ENCODE results near the gene RPS21. TPM values are rescaled to one million over a fixed set of nuclear protein-coding genes. Genes with fewer than 3 reads are reported as not detected.
A peak's percentile ranks its signal among the peaks of the same experiment; 100 is the strongest.

RPS21 gene
- total RNA-seq, 1 experiment from 2014 or later: 2,013 TPM

DNA sequence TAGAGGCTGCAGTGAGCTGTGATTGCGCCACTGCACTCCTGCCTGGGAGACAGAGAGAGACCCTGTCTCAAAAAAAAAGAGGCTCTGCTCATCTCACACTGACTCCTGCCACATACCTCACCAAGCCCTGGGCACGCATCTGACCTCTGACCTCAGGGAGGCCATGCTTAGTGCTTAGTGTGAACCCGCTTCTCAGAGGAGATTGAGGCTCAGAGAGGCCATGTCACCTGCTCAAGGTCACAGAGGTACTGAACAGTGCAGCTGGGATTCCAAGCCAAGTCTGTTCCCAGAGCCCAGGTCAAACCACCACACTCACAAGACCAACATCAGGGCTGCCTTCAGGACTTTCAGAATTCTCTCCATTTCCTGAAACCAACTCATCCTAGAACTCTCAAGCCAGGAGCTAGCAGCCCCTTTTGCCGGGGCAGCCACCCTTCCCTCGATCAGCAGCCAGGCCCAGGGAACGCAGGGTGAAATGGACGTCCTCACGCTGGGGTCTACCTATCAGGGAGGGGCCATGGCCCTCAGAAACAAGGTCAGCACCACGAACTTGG, 17.3 kb downstream of the RPS21 start:
- DNase-seq (ENCODE audit: low read depth): no peak
- in situ Hi-C loops (cut with HindIII; ENCODE audit: low pct_unique_long_range_greater_than_20kb, low sequenced_read_pairs): no loop called here

DNA sequence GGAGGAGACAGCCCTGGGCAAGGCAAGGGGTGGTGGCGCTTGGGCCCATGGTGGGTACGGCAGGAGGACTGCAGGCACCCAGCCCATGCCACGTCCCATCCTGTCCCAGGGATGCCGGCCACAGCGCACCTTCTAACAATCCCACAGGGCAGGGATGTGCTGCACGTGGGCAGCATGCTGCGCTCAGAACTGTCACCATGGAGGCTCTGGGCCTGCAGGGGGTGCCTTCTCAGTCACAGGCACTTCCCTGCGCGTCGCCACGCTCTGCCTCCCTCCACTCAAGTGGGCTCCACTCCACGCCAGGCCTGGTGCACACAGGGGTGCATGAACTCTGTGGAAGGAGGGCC, 17.8 kb downstream of the RPS21 start:
- no peak for DNase-seq (ENCODE audit: low read depth)

DNA sequence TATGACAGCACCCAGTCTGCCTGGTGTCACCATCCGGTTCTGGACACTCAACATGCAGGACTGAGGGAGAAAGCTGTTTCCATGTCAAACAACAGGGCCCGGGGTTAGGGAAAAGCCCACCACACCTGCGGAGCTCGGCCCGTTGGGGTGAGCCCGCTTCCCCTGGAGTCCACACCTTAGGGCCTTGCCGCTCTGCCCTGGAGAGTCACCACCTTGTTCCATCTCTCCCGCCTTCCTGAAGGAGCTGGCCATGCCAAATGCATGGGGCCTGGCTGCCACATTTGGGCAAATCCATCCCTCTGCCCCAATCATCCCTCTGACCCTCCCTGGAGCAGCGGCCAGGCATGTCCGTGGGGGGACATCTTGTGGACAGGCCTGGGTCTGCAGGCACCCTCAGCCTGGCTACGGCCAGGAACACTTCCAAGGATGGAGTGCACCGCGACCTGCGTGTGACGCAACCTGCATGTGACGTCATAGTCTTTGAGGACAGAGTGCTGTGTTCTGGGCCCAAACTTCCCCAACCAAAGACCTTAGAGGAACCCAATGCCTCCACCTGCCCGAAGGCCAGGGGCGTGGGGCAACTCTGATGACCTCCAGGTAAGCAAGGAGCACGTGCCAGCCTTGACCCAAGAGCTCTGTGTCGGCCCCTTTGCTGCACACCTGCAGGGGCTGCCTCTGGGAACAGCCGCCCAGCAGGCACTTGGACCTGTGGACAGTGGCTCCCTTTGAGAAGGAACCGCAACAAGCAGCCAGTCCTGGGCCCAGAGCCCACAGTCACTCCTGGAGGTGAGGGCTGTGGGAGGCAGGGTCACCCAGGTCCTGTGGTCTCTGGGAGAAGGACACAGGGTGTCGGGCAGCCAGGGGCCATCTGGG, 18.4 kb downstream of the RPS21 start:
- no peak for DNase-seq (ENCODE audit: low read depth)

More for the DNA sequence above, 17.8 kb downstream of the RPS21 start:
- in situ Hi-C loops (cut with HindIII; ENCODE audit: low pct_unique_long_range_greater_than_20kb, low sequenced_read_pairs): no loop called here

DNA sequence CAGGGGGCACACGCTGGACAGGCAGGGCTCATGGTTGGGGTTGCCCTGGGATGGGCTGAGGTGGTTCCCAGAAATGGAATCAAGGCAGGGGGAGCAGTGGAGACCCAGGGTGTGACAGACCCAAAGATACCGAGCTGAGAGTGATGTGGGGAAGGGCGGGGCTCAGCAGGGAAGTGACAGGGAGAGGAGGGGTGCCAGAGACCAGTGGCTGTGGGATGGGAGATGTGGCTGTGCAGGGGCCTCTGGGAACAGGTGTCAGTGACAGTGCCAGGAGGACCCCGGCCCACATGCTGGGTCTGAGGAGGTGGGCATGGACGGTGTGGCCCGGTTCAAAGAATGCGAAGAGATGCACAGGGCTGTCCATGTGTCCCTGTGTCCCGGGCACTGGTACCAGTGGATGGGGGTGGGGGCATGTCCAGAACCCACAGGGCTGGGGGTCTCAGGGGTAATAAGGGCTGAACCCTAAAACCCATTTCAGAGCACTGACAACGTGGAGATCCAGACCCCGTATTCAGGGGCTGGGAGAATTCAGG, 19.1 kb downstream of the RPS21 start:
- DNase-seq (ENCODE audit: low read depth): no peak
- in situ Hi-C loops (cut with HindIII; ENCODE audit: low pct_unique_long_range_greater_than_20kb, low sequenced_read_pairs): no loop called here

More for the DNA sequence above, 18.4 kb downstream of the RPS21 start:
- in situ Hi-C loops (cut with HindIII; ENCODE audit: low pct_unique_long_range_greater_than_20kb, low sequenced_read_pairs): no loop called here

DNA sequence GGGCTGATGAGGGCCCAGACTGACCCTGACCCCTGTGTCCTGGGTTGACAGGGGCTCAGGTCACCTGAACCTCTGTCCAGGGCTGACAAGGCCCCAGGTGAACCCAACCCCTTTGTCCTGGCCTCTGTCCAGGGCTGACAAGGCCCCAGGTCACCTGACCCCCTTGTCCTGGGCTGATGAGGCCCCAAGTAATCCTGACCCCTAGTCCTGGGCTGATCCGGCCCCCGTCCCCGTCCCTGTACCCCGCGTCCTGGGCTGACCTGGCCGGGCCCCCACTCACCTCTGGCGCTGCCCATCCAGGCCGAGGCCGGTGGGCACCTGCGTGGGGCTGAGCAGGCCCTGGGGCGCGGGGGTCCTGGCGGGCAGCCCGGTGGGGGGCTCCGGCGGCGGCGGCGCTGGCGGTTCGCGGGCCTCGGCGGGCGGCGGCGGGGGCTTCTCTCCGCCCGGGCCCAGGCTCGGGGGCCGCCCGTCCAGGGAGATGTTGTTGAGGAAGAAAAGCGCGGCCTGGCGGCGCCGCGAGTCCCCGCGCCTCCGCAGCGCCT, 19.8 kb downstream of the RPS21 start:
- no peak for DNase-seq (ENCODE audit: low read depth)
- in situ Hi-C loops (cut with HindIII; ENCODE audit: low pct_unique_long_range_greater_than_20kb, low sequenced_read_pairs): no loop called here

DNA sequence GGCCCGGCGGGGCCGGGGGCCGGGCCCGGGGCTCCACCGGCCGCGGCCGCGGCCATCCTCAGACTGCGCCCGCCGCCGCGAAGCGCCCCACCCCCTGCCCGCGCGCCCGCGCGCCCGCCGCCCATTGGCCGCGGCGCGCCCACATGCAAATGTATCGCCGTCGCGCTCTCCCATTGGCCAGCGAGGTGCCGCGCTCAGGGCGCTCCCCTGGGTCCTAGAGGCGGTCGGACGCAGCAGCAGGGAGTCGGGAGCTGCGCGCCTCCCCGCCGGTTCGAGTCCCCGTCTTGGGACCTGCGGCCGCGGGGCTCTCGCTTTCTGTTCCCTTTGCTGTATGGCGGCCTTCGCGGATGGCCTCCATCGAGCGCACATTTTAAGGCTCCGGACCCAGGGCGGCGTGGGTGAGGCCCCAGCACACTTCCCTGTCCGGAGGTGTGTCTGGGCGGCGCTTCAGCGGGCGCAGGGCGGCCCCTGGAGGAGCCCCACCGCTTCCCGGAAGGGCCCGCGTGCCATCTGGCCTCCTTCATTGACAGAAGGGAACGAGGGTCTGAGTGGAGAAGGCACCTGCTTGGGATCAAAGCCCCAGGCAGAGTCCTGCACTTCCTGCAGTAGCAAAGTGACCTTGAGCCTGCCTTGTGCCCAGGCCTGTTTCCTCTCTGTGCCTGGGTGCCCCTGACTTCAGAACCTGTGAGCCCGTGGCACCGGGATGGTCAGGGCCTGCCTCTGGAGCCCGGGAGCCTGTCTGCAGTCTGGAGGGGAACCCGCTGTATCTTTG, 20.5 kb downstream of the RPS21 start, which contains the start of gene CABLES2:
Gene CABLES2 (minus strand): TSS at position 65 of the 772 bp plus-strand sequence. CDS start 9 bp downstream, at position 56.
- in situ Hi-C loops (cut with HindIII; ENCODE audit: low pct_unique_long_range_greater_than_20kb, low sequenced_read_pairs): no loop called here

DNA sequence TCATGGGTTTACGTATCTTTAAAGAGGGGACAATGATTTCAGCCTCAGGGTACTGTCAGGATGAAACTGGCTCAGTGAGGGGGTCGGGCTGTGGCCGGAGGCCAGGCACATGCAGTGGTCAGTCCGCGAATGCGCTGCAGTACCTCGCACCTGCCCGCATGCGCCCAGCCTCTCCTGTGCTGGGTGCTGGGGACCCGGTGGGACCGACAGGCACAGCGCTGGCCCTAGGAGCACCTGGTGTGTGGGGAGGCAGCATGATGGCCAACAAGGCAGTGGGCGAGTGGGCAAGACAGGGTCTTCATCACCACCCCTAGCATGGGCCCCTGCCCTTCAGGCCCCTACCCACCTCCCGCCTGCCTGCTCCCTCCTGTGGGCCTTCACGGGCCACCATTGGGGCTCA, 21.2 kb downstream of the RPS21 start:
- in situ Hi-C loops (cut with HindIII; ENCODE audit: low pct_unique_long_range_greater_than_20kb, low sequenced_read_pairs): no loop called here
- no peak for DNase-seq (ENCODE audit: low read depth)

More for the DNA sequence above, 20.5 kb downstream of the RPS21 start, which contains the start of gene CABLES2:
- DNase-seq (ENCODE audit: low read depth): peak; percentile 87

DNA sequence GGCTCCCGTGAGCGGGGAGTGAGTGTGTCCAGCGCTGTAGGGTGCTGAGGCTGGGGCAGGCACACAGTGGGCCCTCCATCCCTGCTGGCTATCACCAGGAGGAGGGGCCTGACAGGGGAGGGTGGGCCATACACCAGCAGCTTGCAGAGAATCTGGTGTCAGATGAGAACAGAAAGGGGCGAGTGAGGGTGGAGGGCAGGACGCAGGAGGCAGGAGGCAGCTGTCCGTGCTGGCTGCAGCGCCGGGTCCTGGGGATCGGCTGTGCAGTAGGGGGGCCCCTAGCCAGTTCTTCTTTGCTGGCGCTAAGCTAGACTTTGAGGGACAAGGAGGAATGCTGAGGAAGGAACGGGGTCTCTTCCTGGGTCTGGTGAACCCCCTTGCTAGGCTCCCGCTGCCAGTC, 21.7 kb downstream of the RPS21 start:
- DNase-seq (ENCODE audit: low read depth): no peak
- in situ Hi-C loops (cut with HindIII; ENCODE audit: low pct_unique_long_range_greater_than_20kb, low sequenced_read_pairs): no loop called here

DNA sequence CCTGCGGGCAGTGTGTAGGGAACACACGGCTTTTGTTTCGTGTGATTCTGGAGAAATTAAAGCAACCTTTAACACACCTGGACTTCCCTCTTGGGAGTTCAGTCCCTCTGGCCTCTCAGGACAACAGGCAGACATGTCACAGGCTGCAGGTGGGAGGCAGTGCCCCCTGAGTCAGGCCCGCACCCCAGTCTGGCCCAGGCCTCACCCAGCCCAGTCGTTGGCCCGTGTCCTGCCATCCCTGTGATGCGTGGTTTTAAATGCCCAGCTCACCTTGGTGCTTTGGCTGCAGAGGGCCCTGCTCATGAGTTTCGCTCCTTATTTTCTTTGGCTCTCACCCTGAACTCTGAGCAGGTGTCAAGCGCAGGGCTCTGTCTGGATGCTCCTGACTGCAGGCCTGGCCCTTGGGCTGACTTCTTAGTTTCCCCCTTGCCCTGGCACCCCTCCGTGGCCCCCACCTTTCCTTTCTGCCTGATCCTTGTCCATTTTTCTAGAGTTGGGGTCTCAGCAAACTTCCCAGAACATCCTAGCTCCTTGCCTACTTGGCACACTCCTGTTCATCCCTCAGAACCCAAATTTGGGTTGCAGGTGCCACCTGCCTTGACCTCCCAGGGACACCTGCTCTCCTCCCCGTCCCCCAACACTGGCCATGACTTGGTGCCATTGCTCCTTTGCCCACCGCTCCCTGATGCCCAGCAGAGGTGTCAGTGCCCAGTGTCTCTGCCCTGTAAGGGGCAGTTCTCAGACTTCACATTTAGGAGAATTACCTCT, 22.4 kb downstream of the RPS21 start:
- in situ Hi-C loops (cut with HindIII; ENCODE audit: low pct_unique_long_range_greater_than_20kb, low sequenced_read_pairs): no loop called here
- no peak for DNase-seq (ENCODE audit: low read depth)

DNA sequence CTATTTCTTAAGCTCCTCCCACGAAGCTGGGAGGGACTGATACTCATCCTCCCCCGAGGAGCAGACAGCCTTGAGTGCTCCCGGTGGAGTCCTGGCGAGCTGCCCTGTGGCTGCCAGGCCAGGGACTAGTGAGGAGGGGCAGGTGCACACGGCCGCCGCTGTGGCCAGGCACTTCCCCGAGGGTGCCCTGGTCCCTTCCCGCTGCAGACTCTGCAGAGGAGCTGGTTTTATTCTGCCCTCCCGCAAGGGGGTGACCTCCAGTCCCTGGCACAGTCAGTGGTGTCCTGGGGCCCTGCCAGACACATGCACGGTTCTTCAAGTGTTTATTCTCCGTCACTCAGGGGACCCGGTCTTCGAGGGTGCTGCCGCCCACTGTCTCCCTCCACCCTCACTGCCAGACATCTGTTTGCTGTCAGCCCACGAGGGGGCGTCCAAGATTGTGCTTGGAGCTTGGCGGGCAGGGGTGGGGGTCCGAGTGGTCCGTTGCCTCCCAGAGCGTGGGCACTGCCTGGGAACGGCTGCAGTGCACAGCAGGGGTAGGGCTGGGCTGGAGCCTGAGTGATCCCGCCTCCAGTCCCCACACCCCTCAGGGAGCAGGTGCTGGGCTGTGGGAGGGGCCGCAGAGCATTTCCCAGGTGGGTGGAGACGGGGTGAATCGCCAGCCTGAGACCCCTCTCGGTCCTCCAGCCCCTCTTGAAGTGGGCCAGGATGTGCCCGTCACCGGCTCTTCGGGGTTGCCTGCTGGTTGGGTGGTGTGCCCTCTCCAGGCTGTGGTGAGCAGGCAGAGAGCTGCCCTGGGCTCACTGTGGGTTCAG, 23.2 kb downstream of the RPS21 start:
- DNase-seq (ENCODE audit: low read depth): peak; percentile 62
- in situ Hi-C loops (cut with HindIII; ENCODE audit: low pct_unique_long_range_greater_than_20kb, low sequenced_read_pairs): no loop called here

DNA sequence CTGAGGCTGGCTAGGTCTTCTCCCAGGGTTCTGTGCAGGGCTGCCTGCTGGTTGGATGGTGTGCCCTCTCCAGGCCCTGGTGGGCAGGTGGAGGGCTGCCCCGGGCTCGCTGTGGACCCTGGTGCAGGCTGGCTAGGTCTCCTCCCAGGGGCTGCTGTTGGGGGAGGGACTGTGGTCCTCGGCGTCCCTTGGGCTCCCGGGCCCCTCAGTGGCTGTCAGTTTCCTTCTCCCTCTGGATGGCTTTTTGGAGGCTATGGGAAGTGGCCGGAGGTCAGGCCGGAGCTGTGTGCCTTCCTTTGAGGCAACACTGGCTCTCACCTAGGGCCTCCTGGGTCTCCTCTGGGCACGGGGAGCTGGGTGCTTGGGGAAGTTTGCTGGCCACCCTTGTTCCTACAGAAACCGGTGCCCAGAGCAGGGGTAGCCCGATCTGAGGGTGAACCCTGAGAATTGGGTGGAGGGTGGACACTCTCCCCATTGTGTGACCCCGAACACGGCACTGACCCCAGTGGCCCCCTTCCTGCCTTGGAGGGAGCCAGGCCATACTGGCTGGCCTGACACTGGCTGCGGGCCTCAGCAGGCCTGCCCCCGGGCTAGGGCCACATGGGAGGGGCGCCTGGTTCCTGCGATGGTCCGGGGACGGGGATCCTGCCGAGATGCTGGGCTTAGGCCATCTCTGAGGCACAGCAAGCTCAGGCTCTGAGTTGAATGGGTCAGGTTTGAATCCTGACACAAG, 24.0 kb downstream of the RPS21 start:
- no peak for DNase-seq (ENCODE audit: low read depth)
- in situ Hi-C loops (cut with HindIII; ENCODE audit: low pct_unique_long_range_greater_than_20kb, low sequenced_read_pairs): no loop called here

DNA sequence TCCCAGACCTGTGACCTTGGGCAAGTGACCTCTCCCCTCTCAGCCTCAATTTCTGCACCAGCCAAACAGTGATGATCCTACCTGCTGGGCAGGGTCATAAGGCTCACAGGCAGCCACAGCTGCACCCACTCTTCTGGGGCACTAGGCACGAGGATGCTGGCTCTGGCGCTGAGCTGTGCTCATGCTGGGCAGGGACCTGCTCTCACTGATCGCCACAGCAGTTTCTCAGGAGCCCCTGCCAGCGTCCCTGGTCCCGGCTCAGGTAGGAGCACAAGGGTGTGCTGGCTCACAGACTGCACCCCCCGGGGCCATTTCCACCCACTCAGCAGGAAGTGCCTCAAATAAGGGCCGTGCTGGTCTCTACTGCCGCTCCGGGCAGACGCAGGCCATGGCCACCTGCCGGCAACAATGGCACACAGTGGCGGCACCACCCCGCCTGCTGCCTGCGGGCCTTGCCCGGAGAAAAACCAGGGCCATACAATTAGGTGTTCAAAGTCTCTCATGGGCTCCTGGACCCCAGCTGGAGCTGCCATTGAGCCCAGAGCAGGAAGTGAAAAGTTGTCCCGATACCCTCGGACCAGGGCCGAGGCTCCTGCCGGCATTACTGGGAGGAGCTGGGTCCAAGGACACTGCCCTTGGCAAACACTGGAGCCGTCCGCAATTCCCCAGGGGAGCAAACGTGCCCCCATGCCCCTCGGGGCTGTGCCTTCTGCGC, 24.7 kb downstream of the RPS21 start:
- in situ Hi-C loops (cut with HindIII; ENCODE audit: low pct_unique_long_range_greater_than_20kb, low sequenced_read_pairs): no loop called here
- DNase-seq (ENCODE audit: low read depth): no peak

DNA sequence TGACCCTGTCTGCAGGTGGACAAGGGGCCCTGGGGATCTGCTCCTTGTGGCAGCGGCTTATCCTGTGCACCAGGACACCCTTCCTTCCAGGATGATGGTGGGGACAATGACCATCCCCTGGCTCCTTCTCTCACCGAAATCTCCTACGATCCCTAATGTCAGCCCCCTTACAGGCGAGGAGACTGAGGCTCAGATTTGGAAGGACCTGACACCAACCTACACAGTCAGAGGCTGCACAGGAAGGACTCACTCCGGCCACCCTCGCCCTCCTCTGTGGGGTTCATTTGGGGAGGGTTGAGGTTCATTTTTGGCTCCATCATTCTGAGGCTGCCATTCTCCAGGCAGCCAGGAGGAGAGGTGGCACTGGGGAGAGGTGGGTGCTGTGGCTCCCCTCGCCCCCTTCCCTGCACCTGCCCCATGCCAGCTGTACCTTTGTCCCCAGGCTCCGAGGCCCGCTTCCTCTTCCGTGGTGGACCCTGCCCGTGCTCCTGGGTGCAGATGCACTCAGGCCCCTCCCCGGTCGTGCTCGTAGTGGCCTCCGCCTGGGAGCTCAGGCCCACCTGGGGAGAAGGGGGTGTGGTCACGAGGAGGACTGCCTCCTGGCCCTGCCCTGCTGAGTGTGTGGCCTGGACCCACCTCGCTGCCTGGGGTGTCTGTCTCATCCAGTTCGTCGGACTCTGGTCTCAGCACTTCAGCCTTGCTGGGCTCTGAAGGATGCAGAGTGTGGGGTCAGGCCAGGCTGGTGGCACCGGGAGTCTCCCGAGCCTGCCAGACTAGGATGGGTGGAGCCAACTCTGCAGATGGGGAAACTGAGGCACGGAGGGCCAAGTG, 25.5 kb downstream of the RPS21 start:
- in situ Hi-C loops (cut with HindIII; ENCODE audit: low pct_unique_long_range_greater_than_20kb, low sequenced_read_pairs): no loop called here
- DNase-seq (ENCODE audit: low read depth): no peak

DNA sequence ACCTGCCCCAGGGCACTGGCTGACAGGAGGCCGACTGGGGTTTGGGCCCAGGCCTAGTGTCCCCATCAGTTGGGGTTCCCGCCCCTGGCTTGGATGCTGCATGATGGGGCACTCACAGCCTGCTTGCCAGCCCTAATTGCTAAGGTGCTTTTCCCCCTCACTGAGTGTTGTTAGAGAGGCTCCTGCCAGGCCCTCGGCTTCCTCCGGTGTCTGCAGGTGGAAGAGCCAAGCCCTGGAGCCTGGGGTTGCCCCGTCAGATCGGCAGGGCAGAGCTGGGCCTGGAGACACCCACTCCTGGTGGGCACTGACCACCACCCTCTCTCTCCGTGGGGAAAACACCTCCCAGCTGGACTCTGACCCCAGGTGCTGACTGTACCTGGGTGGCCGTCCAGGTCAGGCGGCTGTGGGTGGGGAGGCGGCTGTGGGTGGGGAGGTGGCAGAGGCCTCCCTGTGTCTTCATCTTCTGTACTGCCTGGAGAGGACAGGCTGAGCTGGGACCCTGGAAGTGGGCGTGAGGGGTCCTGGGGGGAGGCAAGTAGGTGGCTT, 26.2 kb downstream of the RPS21 start:
- in situ Hi-C loops (cut with HindIII; ENCODE audit: low pct_unique_long_range_greater_than_20kb, low sequenced_read_pairs): no loop called here

DNA sequence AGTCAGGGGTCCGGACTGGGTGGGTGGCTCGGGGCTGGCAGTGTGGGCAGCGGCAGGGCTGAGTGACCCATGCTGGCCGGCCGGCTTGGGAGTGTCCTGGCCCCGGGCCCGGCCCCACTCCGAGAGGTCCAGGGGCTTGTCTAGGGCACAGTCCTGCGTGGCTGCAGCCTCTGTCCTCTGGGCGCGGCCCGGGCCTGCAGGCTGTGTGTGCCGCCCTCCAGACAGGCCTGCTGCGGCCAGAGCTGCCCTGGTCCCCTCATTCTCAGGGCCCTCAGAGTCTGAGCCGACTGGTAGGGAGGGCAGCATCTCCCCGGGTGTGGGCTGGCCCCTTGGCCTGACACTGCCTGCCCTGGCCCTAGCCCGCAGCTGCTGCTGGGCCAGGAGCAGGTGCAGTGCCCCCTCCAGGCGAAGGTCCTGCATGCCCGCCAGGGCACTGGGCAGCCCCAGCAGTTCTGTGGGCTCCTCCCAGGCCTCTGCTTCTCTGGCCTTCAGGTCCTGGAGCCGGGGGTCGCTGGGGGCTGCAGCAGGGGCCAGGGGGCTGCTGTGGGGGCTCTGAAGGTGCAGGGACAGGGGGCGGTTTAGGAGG, 27.1 kb downstream of the RPS21 start:
- no peak for DNase-seq (ENCODE audit: low read depth)
- in situ Hi-C loops (cut with HindIII; ENCODE audit: low pct_unique_long_range_greater_than_20kb, low sequenced_read_pairs): no loop called here

More for the DNA sequence above, 26.2 kb downstream of the RPS21 start:
- DNase-seq (ENCODE audit: low read depth): no peak
